NOMO-1 treated with DMSO at 0.1 percent for 48 hours (cell line): Measurements from ENCODE around the gene ULK4.
"Not testable (repeated sequence)": the region's sequence is repeated elsewhere in the genome, so short reads cannot be mapped to it uniquely, and the experiment has no call there.

Experiments used
- DNase-seq: peaks from one replicate; lab custom pipeline; 2025; ENCODE audit not compliant: unreplicated experiment; lab: John Stamatoyannopoulos, UW

Gene ULK4

GRCh38 chr3:41874022-41874421 lies 87.9 kb downstream of the ULK4 start:
- peak; percentile 9 for DNase-seq

- no peak for DNase-seq
Observed at GRCh38 chr3:41872157-41872556, 89.7 kb downstream of the ULK4 start.

- DNase-seq: no peak
Observed at GRCh38 chr3:41867533-41867932, 94.4 kb downstream of the ULK4 start.

GRCh38 chr3:41866298-41866697 lies 95.6 kb downstream of the ULK4 start:
- no peak for DNase-seq

- no peak for DNase-seq
Observed at GRCh38 chr3:41863024-41863423, 98.9 kb downstream of the ULK4 start.

GRCh38 chr3:41860489-41860888 lies 101.4 kb downstream of the ULK4 start:
- not testable (repeated sequence) for DNase-seq

- no peak for DNase-seq
Observed at GRCh38 chr3:41854956-41855355, 106.9 kb downstream of the ULK4 start.

GRCh38 chr3:41853540-41854196 lies 108.2 kb downstream of the ULK4 start:
- DNase-seq: no peak

- no peak for DNase-seq
Observed at GRCh38 chr3:41848753-41849574, 112.9 kb downstream of the ULK4 start.

- no peak for DNase-seq
Observed at GRCh38 chr3:41847679-41848078, 114.2 kb downstream of the ULK4 start.

GRCh38 chr3:41846850-41847249 lies 115.1 kb downstream of the ULK4 start:
- no peak for DNase-seq

- no peak for DNase-seq
Observed at GRCh38 chr3:41845826-41846225, 116.1 kb downstream of the ULK4 start.

GRCh38 chr3:41844256-41844655 lies 117.6 kb downstream of the ULK4 start:
- DNase-seq: not testable (repeated sequence)

- not testable (repeated sequence) for DNase-seq
Observed at GRCh38 chr3:41840936-41841668, 120.8 kb downstream of the ULK4 start.

GRCh38 chr3:41836360-41837134 lies 125.4 kb downstream of the ULK4 start:
- no peak for DNase-seq

GRCh38 chr3:41833628-41834027 lies 128.3 kb downstream of the ULK4 start:
- no peak for DNase-seq

GRCh38 chr3:41819236-41819635 lies 142.7 kb downstream of the ULK4 start:
- DNase-seq: no peak

- no peak for DNase-seq
Observed at GRCh38 chr3:41808618-41809017, 153.3 kb downstream of the ULK4 start.

- no peak for DNase-seq
Observed at GRCh38 chr3:41808152-41808551, 153.8 kb downstream of the ULK4 start.

- DNase-seq: no peak
Observed at GRCh38 chr3:41794748-41795589, 166.9 kb downstream of the ULK4 start.
